HG03103 (cell line): ENCODE data around the gene ARID5B.
A peak's percentile ranks its signal among the peaks of the same experiment; 100 is the strongest.

Experiments used
- ATAC-seq: cut with Tn5 transposase; IDR thresholded peaks from one replicate; pipeline ENCODE4 v1.9.1; 2021; ENCODE audit warnings: low read depth; ENCODE audit not compliant: unreplicated experiment

ARID5B gene

DNA sequence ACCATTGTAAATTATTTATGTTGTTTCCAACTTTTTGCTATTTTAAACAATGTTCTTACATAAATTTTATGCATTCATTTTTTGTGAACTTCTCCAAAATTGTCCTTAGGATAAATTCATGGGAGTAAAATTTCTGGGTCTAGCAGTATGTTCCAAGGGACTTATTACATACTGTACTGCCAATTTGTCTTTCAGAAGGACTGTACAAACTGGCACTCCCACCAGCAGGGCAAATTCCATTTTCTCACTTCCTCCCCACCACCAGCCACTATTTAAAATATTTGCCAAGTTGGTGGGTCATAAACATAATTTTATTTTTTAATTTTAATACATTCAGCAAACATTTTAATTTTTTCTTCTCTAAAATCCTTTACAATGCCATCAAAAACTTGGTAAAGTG lies 13.7 kb upstream of the ARID5B start:
- ATAC-seq, result no peak

DNA sequence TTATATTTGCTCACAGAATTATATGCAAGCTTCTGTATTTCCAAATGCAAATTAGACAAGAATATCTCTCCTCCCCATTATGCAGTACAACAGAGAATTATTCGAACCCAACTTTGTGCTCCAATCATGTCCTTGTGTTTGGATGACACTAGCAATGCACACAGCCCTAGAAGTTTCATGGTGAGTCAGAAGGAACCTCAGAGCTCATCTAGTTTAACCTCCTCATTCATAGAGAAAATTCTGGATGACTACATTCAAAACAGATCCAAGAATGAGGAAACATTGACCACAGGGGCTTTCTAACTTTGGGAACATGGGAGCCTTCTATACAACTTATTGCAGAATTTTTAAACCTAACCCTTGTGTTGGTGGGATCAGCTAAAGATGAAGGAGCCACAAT lies 12.8 kb upstream of the ARID5B start:
- ATAC-seq, result no peak

DNA sequence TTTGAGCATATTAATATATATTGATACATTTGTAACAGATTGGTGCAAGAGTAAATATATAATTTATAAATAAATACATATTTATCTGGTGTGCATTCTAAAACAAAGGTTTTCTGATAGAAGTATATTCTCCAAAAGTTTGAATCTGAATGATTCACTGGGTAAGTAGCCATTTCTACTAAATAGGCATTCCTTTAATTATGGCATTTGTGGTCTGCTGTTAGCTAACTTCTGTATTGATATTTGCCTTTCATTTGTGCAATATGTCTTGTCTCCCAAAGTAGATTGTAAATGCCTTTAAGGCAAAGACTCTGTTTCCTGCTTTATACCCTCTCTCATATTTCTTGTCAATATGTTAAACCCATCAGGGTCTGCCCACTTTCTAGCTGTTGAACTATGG lies 11.1 kb upstream of the ARID5B start:
- ATAC-seq, result no peak

DNA sequence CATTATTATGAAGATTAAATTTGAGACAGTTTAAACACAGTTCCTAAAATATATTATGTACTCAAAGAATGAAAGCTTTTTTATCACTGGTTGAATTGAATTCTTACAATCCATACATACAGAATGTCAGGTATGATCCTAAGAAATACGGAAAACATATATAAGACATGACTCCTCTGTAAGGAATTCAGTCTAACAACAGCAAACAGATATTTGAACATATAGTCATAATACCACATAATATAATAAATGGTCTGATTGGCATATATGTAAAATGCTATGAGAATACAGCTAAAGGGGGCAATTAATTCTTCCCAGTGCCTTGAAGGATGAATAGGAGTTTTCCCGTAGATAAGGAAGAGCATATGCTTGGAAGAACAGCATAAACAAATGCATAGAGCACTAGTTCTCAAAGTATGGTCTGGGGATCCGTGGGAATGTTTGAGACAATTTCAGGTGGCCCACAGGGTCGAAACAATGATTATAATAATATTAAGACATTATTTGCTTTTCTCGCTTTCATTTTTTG lies 10.6 kb upstream of the ARID5B start:
- no peak for ATAC-seq

DNA sequence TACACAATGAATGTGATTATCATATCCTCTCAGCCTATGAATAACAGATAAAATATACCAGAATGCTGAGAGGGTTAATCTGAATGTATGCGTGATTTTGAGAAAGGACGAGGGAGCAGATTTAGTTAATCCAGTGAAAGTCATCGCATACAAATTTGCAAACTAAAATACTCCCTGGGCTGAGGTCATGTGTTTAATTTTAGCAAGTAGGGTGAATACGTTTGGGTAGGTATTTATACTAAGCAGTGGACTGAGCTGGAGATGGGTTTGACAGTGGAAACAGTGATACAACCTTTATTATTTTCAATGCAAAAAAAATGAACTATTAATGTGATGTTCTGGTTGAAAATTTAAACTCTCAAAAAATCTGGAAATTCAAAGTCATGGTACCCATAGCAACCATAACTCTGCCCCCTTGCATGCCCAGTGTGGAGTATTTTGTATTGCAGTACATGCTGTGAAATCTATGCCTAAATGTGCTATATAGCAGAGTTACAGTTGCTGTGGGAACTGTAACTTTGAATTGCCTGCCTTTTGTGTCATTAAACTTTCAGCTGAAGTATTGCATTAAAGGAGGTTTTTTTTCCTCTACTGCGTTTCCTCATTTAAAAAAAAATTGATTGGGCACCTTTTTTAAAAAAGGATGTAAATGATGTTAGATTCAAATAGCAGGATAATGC lies 9.5 kb upstream of the ARID5B start:
- ATAC-seq, result no peak

DNA sequence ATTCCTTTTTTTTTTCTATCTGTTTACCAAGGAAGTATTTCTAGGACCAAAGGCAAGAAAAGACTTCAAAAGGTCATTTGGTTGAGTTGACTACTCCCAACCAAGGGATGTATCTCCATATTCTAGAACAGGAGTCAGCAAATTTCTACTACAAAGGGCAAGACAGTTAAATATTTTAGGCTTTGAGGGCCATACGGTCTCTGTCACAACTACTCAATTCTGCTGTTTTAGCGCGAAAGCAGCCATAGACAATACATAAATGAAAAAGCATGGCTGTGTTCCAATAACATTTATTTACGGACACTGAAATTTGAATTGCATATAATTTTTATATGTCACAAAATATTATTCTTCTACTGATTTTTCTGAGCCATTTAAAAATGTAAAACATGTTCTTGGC lies 8.5 kb upstream of the ARID5B start:
- no peak for ATAC-seq

DNA sequence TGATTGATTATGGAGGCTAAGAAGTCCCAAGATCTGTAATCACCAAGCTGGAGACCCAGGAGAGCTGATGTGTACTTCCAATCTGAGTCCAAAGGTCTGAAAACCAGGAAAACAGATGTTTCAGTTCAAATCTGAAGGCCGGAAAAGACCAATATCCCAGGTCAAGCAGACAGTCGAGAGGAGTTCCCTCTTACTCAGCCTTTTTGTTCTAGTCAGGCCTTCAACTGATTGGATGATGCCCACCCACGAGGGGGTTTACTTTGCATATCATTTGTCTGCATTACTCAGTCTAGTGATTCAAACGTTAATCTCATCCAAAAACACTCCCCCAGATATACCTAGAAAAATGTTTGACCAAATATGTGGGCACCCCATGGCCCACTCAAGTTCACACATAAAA lies 7.4 kb upstream of the ARID5B start:
- ATAC-seq, result no peak

DNA sequence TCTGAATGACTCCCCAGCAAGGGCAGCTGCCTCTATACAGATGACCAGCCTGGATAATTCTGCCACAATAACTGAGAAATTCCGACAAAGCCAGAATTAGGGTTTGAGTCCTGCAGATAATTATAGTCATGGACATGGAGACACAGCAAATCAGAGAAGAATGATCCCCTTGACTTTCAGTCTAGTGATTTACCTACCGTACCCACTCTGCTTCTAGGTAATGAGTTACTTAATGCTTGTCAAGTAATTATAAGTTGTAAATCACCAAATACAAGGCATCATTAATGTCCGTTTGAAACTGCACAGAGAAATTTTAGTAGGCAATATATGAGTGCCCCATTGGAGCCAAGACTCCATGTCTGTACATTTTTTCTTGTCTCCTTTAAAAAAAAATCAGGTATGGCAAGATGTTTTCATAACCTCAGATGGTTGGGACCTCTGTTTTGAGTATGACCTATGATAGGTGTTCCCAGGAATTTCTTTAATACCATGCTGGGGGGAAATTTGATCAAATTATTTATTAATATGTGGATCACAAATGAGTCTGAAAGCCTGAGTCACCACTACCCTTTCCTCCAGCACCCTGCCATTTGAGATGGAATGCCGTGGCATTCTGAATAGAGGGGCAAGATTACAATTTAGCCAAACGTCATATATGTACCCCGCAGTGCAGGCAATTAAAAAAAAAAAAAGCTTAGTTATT lies 5.5 kb upstream of the ARID5B start:
- no peak for ATAC-seq

DNA sequence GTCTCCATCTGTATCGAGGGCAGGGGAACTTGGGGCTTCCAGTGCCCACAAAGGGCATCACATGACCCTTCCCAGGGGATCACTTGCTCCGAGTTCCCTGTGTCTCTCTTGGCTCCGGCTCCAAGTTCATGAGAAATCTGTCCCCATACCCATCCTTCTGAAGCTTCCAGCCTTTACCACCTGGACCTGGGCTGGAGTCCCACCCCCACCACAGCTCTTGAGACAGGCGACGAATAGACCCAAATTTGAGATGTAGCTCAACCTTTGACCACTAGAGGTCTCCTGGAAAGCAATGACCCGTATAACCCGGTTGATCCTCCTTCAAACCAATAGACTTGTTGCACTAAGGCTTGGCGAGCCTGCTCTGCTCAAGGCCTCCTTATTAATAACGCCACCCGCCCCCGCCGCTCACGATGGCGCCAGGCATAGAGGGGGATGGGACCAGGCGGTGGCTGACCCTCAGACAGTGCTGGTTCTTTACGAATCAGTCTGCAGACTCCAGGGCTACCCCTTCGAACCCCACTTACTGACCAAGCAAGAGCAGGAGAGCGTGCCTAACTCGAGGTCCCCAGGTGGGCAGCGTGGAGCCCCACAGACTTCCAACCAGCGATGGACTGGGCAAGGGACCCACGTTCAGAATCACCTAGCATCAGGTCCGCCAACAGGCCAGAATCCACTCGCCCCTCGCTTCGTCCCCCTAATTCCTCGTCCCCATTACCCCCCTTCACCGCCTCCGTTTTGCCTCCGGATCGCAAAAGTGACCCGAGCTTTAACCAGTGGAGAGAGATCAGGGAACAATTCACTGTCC lies 4.4 kb upstream of the ARID5B start:
- ATAC-seq, result peak; percentile 57

DNA sequence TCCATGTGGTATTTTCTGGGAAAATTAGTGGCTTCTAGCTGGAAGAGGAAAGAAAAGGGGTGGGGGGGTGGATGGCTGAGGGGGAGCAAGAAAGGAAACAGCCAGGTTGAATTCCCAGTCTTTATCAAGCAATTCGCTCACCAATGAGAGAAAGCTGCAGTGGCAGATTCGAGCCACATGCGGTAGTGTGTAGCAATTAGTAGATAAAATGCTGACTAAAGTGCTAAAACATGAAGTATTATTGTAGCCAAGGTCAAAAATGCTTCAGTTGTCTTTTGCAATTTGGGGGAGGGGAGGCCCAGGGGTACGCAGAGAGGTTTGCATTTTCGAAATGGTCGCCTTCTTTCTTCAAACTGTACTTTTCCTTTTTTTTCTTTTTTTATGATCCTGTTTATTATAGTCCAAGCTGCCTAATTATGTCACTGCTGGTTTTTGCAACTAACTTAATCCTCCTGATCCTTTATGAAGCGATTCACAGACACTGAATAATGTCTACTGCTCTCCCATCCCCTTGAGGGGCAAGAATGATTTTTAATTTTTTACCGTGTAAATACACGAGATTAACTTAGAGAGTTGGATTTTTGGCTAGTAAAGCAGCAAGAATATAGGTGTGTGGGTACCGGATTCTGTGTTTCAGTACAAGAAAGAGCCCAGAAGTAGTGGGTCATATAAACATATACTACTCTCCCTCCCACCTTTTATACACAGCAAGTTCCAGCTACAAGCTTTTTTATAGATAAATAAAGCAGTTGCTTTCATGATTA lies 3.6 kb upstream of the ARID5B start:
- no peak for ATAC-seq

DNA sequence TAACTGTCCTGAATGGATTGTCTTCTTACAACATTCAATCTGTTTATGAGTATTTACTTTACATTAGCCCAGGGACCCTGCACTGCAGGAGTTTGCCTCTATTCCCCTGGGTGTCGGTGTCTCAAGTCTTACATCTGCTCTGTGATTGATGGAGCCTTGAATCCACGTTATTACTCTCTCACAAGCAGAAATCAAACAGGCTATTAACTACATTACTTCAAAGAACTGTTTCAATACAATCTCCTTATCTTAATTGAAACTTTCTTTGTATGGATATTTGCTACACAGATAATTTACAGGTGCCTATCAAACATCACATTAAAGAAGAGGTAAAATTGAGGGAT lies 3.1 kb upstream of the ARID5B start:
- no peak for ATAC-seq

DNA sequence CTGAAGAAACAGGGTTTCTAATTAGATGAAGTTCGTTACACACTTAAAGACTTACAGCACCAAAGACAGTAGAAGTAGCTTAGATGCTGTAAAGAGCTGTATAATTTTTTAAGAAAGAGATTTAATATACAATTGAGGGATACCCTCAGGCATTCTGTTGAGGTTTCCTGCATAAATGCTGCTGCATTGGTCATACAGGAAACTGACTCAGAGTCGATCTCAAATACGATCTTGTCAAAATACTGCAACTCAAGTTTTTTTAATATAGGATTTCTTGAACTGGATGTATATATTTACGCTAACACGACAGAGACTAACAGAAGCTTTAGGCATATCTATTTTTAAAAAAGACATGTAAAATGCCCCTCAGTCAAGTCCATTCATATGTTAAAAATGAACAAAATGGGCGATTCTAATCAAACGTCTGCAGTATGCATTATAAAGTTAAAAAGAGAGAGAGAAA lies 2.4 kb upstream of the ARID5B start:
- ATAC-seq, result no peak

DNA sequence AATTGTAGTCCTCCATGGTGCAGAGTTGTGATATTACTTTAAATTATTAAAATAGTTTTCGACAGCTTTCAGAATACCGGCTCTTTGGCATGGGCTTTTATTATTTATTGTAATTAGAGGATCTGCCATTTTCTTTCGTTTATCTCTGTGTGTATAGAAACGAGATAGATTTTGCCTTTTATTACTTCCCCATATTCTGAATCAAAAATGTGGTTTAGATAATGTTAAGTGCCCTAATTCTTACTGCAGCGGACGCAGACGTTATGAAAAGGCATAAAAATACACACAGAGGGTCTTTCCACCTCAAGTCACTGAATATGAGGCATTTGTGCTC lies 1.9 kb upstream of the ARID5B start:
- ATAC-seq, result no peak

DNA sequence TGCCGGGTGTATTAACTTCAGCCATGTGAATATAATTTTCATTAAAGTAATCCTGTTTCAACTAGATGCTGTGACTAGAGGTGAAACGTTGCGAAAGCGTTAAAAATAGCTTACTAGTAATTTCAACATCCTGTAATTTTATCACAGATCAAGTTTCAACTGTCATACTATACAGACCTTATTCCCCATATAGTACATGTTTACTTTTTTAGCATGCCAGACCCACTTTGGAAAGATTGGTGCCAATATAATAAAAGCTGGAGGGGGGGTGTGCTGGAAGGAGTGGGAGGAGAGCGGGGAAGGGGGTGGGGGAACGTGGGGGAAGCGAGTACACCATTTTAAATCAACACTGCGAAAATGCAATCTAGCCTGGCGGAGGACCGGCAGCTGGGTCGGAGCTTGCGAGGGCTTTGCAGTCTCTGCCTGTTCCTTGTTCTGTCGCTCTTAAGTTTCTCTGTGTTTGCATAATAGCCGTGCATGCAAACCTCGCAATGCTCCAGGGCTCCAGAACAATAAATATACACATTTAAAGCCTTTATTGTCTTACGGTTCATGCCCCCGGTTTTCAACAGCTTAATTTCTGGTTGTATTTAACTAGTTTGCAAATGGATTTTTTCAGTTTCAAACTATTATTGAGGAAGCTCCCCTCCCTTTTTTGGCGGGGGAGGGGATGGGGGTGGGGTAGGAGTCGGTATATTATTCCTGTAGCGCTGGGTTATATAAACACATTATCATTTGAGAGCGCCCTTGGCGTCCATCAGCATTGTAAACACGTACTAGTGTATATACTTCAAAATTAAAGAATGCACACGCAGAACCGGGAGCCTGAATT lies 1.3 kb upstream of the ARID5B start:
- ATAC-seq, result peak; percentile 39

DNA sequence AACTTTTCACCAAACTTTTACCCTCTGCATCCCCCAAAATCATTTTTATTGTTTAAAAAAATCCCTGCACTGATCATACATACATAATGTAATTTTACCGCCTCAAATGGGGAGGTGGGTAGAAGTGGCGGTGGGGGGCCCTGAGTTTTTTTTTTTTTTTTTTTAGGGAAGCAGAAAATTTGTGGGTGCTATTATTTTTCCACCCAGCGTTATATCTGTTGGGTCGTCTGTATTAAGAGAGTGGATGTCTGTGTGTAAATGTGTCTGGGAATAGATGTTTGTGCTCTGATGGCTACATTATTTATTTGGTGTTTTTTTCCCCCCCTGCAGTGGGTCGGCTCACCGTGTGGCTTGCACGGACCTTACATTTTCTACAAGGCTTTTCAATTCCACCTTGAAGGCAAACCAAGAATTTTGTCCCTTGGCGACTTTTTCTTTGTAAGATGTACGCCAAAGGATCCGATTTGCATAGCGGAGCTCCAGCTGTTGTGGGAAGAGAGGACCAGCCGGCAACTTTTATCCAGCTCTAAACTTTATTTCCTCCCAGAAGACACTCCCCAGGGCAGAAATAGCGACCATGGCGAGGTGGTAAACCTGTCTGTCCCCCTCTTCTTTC lies 438 bp downstream of the ARID5B start:
- ATAC-seq, result no peak

DNA sequence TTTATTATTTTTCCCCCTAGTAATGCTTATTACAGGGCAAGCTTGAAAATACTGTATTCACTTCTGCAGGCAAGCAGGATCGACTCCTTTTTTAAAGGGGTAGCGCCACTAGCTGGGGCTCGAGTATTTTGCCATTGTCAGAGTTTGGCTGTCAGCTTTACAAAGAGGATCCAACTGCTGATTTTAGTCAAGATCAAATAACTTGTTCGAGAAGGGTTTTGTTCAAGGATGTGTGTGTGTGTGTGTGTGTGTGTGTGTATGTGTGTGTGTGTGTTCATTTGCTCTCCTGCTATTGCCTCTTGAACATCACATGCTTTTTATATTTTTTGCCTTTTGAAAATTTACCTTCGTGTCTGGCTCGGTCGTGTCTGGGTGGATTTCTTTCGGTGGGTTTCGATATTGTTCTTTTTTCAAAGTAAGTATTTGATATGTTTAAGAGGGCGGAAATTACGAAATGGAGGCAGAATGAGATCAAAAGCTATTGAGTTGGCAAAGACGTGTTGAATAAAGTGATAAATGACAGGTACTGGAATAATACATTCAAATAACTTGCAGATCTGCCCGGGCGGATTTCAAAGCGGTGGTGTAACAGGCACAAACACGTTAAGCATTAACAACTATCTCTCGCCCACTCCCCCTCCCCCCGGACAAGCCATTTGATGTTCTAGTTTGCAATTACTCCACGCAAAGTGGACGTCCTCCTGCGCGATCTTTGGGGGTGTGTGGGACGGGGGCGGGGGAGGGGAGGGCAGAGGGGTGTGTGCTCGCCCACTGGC lies 1.1 kb downstream of the ARID5B start:
- no peak for ATAC-seq

DNA sequence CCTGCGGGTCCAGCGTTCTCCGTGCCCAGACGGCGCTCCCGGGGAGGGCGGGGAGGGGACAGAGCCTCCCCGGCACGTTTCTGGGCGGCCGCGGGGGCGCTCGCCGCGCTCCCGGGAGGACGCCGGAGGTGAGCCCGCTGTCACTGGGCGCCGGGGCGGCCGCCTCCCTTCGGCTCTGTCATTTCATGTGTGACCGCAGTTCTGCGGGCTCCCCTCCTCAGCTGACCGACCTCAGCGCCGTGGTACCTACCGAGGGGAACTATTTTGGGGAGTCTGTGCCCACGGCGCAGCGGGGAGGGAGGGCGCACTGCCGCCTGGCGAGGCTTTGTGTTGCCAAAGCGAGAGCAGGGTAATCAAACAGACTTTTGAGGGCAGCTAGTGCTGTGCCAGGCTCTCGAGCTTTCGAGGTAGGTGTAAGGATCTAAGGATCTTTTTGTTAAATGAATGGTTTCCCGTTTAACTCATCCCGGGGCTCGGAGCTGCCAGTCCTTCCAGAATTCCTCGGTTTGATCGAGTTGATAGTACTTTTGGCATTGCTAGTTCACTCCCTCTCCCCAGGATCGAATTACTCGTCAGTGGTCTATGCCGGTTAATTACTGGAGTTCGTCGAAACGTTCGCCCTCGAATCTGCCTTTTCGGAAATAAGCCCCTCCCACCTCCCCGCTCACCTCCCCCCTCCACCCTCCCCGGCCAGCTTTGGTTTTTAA lies 1.9 kb downstream of the ARID5B start:
- ATAC-seq, result peak; percentile 35

DNA sequence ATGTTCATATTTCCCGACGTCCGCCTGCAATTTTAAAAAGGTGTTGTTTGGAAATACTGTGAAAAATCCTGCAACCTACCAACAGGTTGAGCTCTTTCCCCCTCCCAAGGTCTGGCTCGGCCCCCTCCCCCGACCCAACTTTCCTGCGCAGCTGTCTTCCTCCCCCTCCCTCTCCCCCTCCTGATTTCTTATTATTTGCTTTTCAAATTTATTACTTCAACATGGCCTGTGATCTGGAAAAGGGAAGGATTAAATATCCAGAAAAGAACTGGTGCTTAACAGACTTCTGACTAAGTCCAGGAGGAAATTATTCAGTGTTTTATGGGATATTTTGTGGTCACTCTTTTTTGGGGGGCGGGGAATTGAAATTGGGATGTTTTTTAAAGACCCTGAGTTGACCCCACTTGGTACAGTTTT lies 2.4 kb downstream of the ARID5B start:
- ATAC-seq, result no peak
